HG03066 (cell line): Measurements from ENCODE around the gene SNX20.

Experiments used
- ATAC-seq: cut with Tn5 transposase; IDR thresholded peaks from one replicate; pipeline ENCODE4 v1.9.1; 2021; ENCODE audit warnings: low read depth; ENCODE audit not compliant: unreplicated experiment

Gene SNX20

GRCh38 chr16:50638816-50639670 lies 42.1 kb downstream of the SNX20 start:
- ATAC-seq = no peak

- ATAC-seq = no peak
Observed at GRCh38 chr16:50637716-50638602, 43.2 kb downstream of the SNX20 start.

- ATAC-seq = no peak
Observed at GRCh38 chr16:50636753-50637374, 44.2 kb downstream of the SNX20 start.

- ATAC-seq = no peak
Observed at GRCh38 chr16:50635505-50636392, 45.4 kb downstream of the SNX20 start.

- ATAC-seq = no peak
Observed at GRCh38 chr16:50634947-50635346, 46.2 kb downstream of the SNX20 start.

- ATAC-seq = no peak
Observed at GRCh38 chr16:50634090-50634489, 47.0 kb downstream of the SNX20 start.

GRCh38 chr16:50632927-50633800 lies 47.9 kb downstream of the SNX20 start:
- ATAC-seq = no peak

GRCh38 chr16:50631985-50632576 lies 49.0 kb downstream of the SNX20 start:
- ATAC-seq = no peak

- no peak for ATAC-seq
Observed at GRCh38 chr16:50631249-50631984, 49.7 kb downstream of the SNX20 start.

GRCh38 chr16:50630394-50631020 lies 50.6 kb downstream of the SNX20 start:
- no peak for ATAC-seq

- no peak for ATAC-seq
Observed at GRCh38 chr16:50629334-50629733, 51.8 kb downstream of the SNX20 start.

- ATAC-seq = no peak
Observed at GRCh38 chr16:50628156-50628802, 52.8 kb downstream of the SNX20 start.

GRCh38 chr16:50627419-50627818 lies 53.7 kb downstream of the SNX20 start:
- ATAC-seq = no peak

- ATAC-seq = no peak
Observed at GRCh38 chr16:50626868-50627267, 54.2 kb downstream of the SNX20 start.

- no peak for ATAC-seq
Observed at GRCh38 chr16:50625374-50625773, 55.7 kb downstream of the SNX20 start.

- ATAC-seq = no peak
Observed at GRCh38 chr16:50624449-50624970, 56.6 kb downstream of the SNX20 start.
